Eye (tissue), 1 donor: Measurements from ENCODE around the gene HK2.

Experiments
- DNase-seq: peaks from one replicate; pipeline ENCODE4 v3.0.0-alpha.2; 2015

The HK2 gene

GRCh38 chr2:74942263-74942662, 108.3 kb downstream of the HK2 start:
- DNase-seq: no peak
